Activated T-cell treated with anti-CD3 and anti-CD28 coated beads, Interleukin-2, amount 50 U/mL, for 72 hours (primary cell): ENCODE measurements around the gene MAP4K4. TPM values are rescaled to one million over a fixed set of nuclear protein-coding genes. Genes with fewer than 3 reads are reported as not detected.
"Not testable (repeated sequence)": the region's sequence is repeated elsewhere in the genome, so short reads cannot be mapped to it uniquely, and the experiment has no call there.

Experiments
- ATAC-seq, 2 donors: fragments of 150-1000 bp; cut with Tn5 transposase; replicated peaks in 1 of 2; 2 replicates each; pipeline ENCODE4 v1.10.0; 2021; ENCODE audit warnings: moderate library complexity in 2 of 2, mild to moderate bottlenecking in 1 of 2
- DNase-seq, 2 donors: peaks; one replicate each; pipeline ENCODE4 v3.0.0; 2021 to 2022; ENCODE audit warnings: mixed read lengths in 1 of 2
- H3K27ac Mint-ChIP-seq: one replicate; pipeline ENCODE4 v1.8.0; 2022; ENCODE audit warnings: mild to moderate bottlenecking, moderate library complexity, mixed read lengths
- H3K27me3 Mint-ChIP-seq: one replicate; pipeline ENCODE4 v1.8.0; 2022; ENCODE audit warnings: low read depth, mixed read lengths
- H3K36me3 Mint-ChIP-seq, 2 donors: one replicate each; pipeline ENCODE4 v1.8.0; 2022; ENCODE audit warnings: mixed read lengths in 2 of 2, mild to moderate bottlenecking in 1 of 2; ENCODE audit not compliant: insufficient read depth in 2 of 2
- H3K4me1 Mint-ChIP-seq: one replicate; pipeline ENCODE4 v1.8.0; 2022; ENCODE audit warnings: low read depth, mixed read lengths
- H3K4me3 Mint-ChIP-seq, 2 donors: one replicate each; pipeline ENCODE4 v1.8.0; 2022; ENCODE audit warnings: mild to moderate bottlenecking in 2 of 2, mixed read lengths in 2 of 2, moderate library complexity in 2 of 2
- H3K9me3 Mint-ChIP-seq, 2 donors: one replicate each; pipeline ENCODE4 v1.8.0; 2022; ENCODE audit warnings: mixed read lengths in 2 of 2
- total RNA-seq, 2 donors: library from RNA; stranded (reverse); gene quantifications; one replicate each; pipeline ENCODE4 v1.2.3, GENCODE V29; 2022

The MAP4K4 gene
- total RNA-seq, 2 donors from 2014 or later: 72.1 to 85.1 TPM

- peaks cover 77% of the 10 kb centered on the region for H3K4me1 Mint-ChIP-seq
- peak overlapping the region in 1 of 2 donors; percentile 3 for H3K4me3 Mint-ChIP-seq
- H3K9me3 Mint-ChIP-seq: no peaks in the 10 kb centered on the region
- H3K27me3 Mint-ChIP-seq: no peaks in the 10 kb centered on the region
- ATAC-seq: no peak
- DNase-seq: no peak
- H3K36me3 Mint-ChIP-seq: no peaks in the 10 kb centered on the region
- H3K27ac Mint-ChIP-seq: no peak overlapping the region
Observed at GRCh38 chr2:101742547-101742946, 45.0 kb downstream of the MAP4K4 start.

- Mint-ChIP-seq H3K27me3 (no peaks in the 10 kb centered on the region), H3K36me3 (no peaks in the 10 kb centered on the region), H3K9me3 (no peaks in the 10 kb centered on the region), H3K4me1 (peaks cover 71% of the 10 kb centered on the region), H3K4me3 (peak overlapping the region; percentile 15 to 40), H3K27ac (peak overlapping the region; percentile 56)
- peak in 1 of 2 donors; percentile 19 for ATAC-seq
- DNase-seq: no peak
Observed at GRCh38 chr2:101743288-101743687, 45.8 kb downstream of the MAP4K4 start.

GRCh38 chr2:101744832-101745231 lies 47.3 kb downstream of the MAP4K4 start:
- H3K4me3 Mint-ChIP-seq: peak overlapping the region; percentile 38 to 46
- no peak for DNase-seq
- peak in 1 of 2 donors; percentile 57 for ATAC-seq
- no peaks in the 10 kb centered on the region for H3K27me3 Mint-ChIP-seq
- peaks cover 62% of the 10 kb centered on the region for H3K4me1 Mint-ChIP-seq
- H3K36me3 Mint-ChIP-seq: peaks cover 0 to 2% of the 10 kb centered on the region in 2 donors
- peak overlapping the region; percentile 25 for H3K27ac Mint-ChIP-seq
- no peaks in the 10 kb centered on the region for H3K9me3 Mint-ChIP-seq

GRCh38 chr2:101745711-101746694 lies 48.5 kb downstream of the MAP4K4 start:
- peak in 1 of 2 donors; percentile 64 for ATAC-seq
- peak overlapping the region; percentile 27 to 59 for H3K4me3 Mint-ChIP-seq
- H3K9me3 Mint-ChIP-seq: no peaks in the 10 kb centered on the region
- no peaks in the 10 kb centered on the region for H3K27me3 Mint-ChIP-seq
- peak overlapping the region; percentile 47 for H3K27ac Mint-ChIP-seq
- peaks cover 0 to 2% of the 10 kb centered on the region in 2 donors for H3K36me3 Mint-ChIP-seq
- peaks cover 65% of the 10 kb centered on the region for H3K4me1 Mint-ChIP-seq
- DNase-seq: no peak

GRCh38 chr2:101748000-101748399 lies 50.5 kb downstream of the MAP4K4 start:
- Mint-ChIP-seq H3K36me3 (peaks cover 0 to 2% of the 10 kb centered on the region in 2 donors), H3K4me3 (no peak overlapping the region)
- no peak for ATAC-seq

GRCh38 chr2:101748462-101748861 lies 51.0 kb downstream of the MAP4K4 start:
- not testable (repeated sequence) for H3K27me3 Mint-ChIP-seq, H3K27ac Mint-ChIP-seq, H3K9me3 Mint-ChIP-seq, H3K4me3 Mint-ChIP-seq, ATAC-seq, H3K36me3 Mint-ChIP-seq, DNase-seq
- H3K4me1 Mint-ChIP-seq: peaks cover 69% of the 10 kb centered on the region

More at GRCh38 chr2:101748000-101748399, 50.5 kb downstream of the MAP4K4 start:
- Mint-ChIP-seq H3K27me3 (no peaks in the 10 kb centered on the region), H3K4me1 (peaks cover 69% of the 10 kb centered on the region), H3K9me3 (no peaks in the 10 kb centered on the region), H3K27ac (no peak overlapping the region)
- DNase-seq: no peak

- peaks cover 0 to 2% of the 10 kb centered on the region in 2 donors for H3K36me3 Mint-ChIP-seq
- peaks cover 69% of the 10 kb centered on the region for H3K4me1 Mint-ChIP-seq
- no peak overlapping the region for H3K27ac Mint-ChIP-seq
Observed at GRCh38 chr2:101750688-101751087, 53.2 kb downstream of the MAP4K4 start.

GRCh38 chr2:101751276-101751815 lies 53.8 kb downstream of the MAP4K4 start:
- Mint-ChIP-seq H3K9me3 (no peaks in the 10 kb centered on the region), H3K4me1 (peaks cover 69% of the 10 kb centered on the region), H3K27ac (no peak overlapping the region), H3K4me3 (no peak overlapping the region), H3K27me3 (no peaks in the 10 kb centered on the region), H3K36me3 (peaks cover 0 to 2% of the 10 kb centered on the region in 2 donors)
- no peak for ATAC-seq
- no peak for DNase-seq

More at GRCh38 chr2:101750688-101751087, 53.2 kb downstream of the MAP4K4 start:
- no peaks in the 10 kb centered on the region for H3K27me3 Mint-ChIP-seq
- DNase-seq (no peak), ATAC-seq (no peak)
- H3K9me3 Mint-ChIP-seq: no peaks in the 10 kb centered on the region
- H3K4me3 Mint-ChIP-seq: no peak overlapping the region

- Mint-ChIP-seq H3K4me3 (peak overlapping the region; percentile 4 to 24), H3K9me3 (no peaks in the 10 kb centered on the region), H3K4me1 (peaks cover 69% of the 10 kb centered on the region), H3K27ac (peak overlapping the region; percentile 25), H3K36me3 (peaks cover 0 to 2% of the 10 kb centered on the region in 2 donors), H3K27me3 (no peaks in the 10 kb centered on the region)
- DNase-seq (no peak), ATAC-seq (peak in 1 of 2 donors; percentile 33)
Observed at GRCh38 chr2:101751875-101752619, 54.5 kb downstream of the MAP4K4 start.

GRCh38 chr2:101752716-101753616 lies 55.5 kb downstream of the MAP4K4 start:
- no peaks in the 10 kb centered on the region for H3K9me3 Mint-ChIP-seq
- peak overlapping the region; percentile 3 to 63 for H3K4me3 Mint-ChIP-seq
- peaks cover 72% of the 10 kb centered on the region for H3K4me1 Mint-ChIP-seq
- H3K27ac Mint-ChIP-seq: peak overlapping the region; percentile 3
- ATAC-seq (no peak), DNase-seq (no peak)
- H3K36me3 Mint-ChIP-seq: peaks cover 0 to 2% of the 10 kb centered on the region in 2 donors
- no peaks in the 10 kb centered on the region for H3K27me3 Mint-ChIP-seq

- peak; percentile 45 to 54 for ATAC-seq
- Mint-ChIP-seq H3K27ac (peak overlapping the region; percentile 3), H3K27me3 (no peaks in the 10 kb centered on the region), H3K9me3 (no peaks in the 10 kb centered on the region), H3K4me1 (peaks cover 81% of the 10 kb centered on the region), H3K36me3 (no peaks in the 10 kb centered on the region), H3K4me3 (peak overlapping the region; percentile 63 to 64)
- DNase-seq: no peak
Observed at GRCh38 chr2:101753720-101754490, 56.4 kb downstream of the MAP4K4 start.
